Endothelial cell (in vitro differentiated cells): ENCODE measurements around the gene LRFN3. TPM values are rescaled to one million over a fixed set of nuclear protein-coding genes. Genes with fewer than 3 reads are reported as not detected.
"Not testable (repeated sequence)": the region's sequence is repeated elsewhere in the genome, so short reads cannot be mapped to it uniquely, and the experiment has no call there.

ENCODE experiments used
- DNase-seq: peaks from one replicate; pipeline ENCODE4 v3.0.0; 2021; ENCODE audit warnings: low spot score
- H3K27ac Mint-ChIP-seq: one replicate; pipeline ENCODE4 v1.8.0; 2021; ENCODE audit warnings: mixed read lengths, inconsistent platforms; ENCODE audit not compliant: unreplicated experiment
- H3K27me3 Mint-ChIP-seq: one replicate; pipeline ENCODE4 v1.8.0; 2021; ENCODE audit warnings: mild to moderate bottlenecking, moderate library complexity, mixed read lengths, inconsistent platforms; ENCODE audit not compliant: unreplicated experiment
- H3K36me3 Mint-ChIP-seq: one replicate; pipeline ENCODE4 v1.8.0; 2021; ENCODE audit warnings: mild to moderate bottlenecking, low read depth, mixed read lengths, inconsistent platforms; ENCODE audit not compliant: unreplicated experiment
- H3K4me1 Mint-ChIP-seq: one replicate; pipeline ENCODE4 v1.8.0; 2021; ENCODE audit warnings: mild to moderate bottlenecking, mixed read lengths, inconsistent platforms; ENCODE audit not compliant: unreplicated experiment
- H3K4me3 Mint-ChIP-seq: one replicate; pipeline ENCODE4 v1.8.0; 2021; ENCODE audit warnings: mild to moderate bottlenecking, mixed read lengths, inconsistent platforms; ENCODE audit not compliant: unreplicated experiment
- H3K9me3 Mint-ChIP-seq: one replicate; pipeline ENCODE4 v1.8.0; 2021; ENCODE audit warnings: mixed read lengths, inconsistent platforms; ENCODE audit not compliant: unreplicated experiment
- CTCF ChIP-seq: fragments of 200-600 bp; sonication (generic); IDR thresholded peaks from one replicate; pipeline ENCODE4 v1.5.0; 2021; ENCODE audit warnings: antibody characterized with exemption; ENCODE audit not compliant: unreplicated experiment
- total RNA-seq: library from RNA; stranded (reverse); fragmentation: NEBNext Ultra II Directional; extraction: Animal tissue kit (Norgen Biotek cat#: 25700); gene quantifications from one replicate; pipeline ENCODE4 v1.2.1, GENCODE V29; 2021; ENCODE audit not compliant: unreplicated experiment

The LRFN3 gene
- total RNA-seq, 1 donor from 2014 or later: 53.4 TPM

DNA sequence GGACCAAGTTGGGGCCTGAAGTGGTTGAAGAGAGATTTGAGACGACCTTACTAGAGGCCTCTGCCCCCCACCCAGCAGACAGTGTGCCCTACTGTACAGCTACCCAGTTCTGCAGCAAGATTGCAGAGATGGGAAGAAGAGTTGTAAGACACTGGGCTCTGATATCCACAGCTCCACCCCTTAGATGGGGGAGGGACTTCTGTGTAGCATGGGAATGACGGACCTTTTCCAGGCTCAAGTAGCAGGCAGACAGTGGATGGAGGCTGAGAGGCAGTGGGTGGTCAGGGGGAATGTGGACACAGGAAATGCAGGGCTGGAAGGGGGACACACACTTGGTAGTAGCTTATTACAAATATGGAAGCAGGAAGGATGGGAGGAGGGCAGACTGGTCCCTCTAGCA lies 13.0 kb downstream of the LRFN3 start:
- no peak for TF ChIP-seq CTCF
- Mint-ChIP-seq H3K27ac (no peak overlapping the region), H3K27me3 (peaks cover 21% of the 10 kb centered on the region), H3K4me1 (peaks cover 48% of the 10 kb centered on the region), H3K4me3 (no peak overlapping the region), H3K36me3 (peaks cover 18% of the 10 kb centered on the region), H3K9me3 (no peaks in the 10 kb centered on the region)
- DNase-seq: no peak

DNA sequence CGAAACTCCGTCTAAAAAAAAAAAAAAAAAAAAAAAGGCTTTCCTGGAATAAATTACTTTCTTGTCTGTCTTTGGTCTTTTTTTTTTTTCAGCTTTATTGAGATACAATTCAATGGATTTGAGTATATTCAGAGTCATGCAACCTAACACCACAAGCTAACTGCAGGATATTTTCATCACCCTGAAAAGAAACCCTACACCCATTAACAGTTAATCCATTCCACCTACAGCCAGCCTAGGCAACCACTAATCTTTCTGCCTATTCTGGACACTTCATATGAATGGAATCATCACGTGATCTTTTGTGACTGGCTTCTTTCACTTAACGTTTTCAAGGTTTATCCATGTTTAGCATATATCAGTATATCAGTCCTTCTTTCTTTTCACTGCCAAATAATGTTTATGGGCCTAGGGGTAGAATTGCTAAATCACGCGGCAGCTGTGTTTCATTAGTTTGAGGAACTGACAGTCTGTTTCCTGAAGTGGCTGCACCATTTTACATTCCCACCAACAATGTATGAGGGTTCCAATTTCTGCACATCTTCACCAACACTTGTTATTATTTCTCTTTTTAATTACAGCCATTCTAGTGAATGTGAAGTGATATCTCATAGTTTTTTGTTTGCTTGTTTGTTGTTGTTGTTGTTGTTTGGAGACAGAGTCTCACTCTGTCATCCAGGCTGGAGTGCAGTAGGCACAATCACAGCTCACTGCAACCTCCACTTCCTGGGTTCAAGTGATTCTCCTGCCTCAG lies 19.9 kb downstream of the LRFN3 start:
- DNase-seq: no peak
- Mint-ChIP-seq H3K4me3 (no peak overlapping the region), H3K27me3 (peaks cover 11% of the 10 kb centered on the region), H3K4me1 (peaks cover 24% of the 10 kb centered on the region), H3K27ac (no peak overlapping the region), H3K36me3 (no peaks in the 10 kb centered on the region), H3K9me3 (no peaks in the 10 kb centered on the region)
- no peak for TF ChIP-seq CTCF

DNA sequence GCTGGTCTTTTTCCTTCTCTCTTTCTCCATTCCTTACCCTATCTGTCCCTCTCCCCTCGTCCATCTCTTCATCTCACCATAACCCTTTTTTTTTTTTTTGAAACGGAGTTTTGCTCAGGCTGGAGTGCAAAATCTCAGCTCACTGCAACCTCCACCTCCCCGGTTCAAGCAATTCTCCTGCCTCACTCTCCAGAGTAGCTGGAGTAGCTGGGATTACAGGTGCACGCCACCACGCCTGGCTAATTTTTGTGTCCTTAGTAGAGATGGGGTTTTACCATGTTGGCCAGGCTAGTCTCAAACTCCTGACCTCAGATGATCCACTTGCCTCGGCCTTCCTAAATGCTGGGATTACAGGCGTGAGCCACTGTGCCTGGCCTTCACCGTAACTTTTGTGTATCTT lies 21.2 kb downstream of the LRFN3 start:
- not testable (repeated sequence) for H3K4me3 Mint-ChIP-seq, H3K36me3 Mint-ChIP-seq, H3K9me3 Mint-ChIP-seq, DNase-seq, H3K27ac Mint-ChIP-seq
- peaks cover 11% of the 10 kb centered on the region for H3K27me3 Mint-ChIP-seq
- H3K4me1 Mint-ChIP-seq: peaks cover 18% of the 10 kb centered on the region

- no peak for TF ChIP-seq CTCF
- peaks cover 9% of the 10 kb centered on the region for H3K27me3 Mint-ChIP-seq
- DNase-seq: no peak
Observed at GRCh38 chr19:35958660-35959039, 22.5 kb downstream of the LRFN3 start.

DNA sequence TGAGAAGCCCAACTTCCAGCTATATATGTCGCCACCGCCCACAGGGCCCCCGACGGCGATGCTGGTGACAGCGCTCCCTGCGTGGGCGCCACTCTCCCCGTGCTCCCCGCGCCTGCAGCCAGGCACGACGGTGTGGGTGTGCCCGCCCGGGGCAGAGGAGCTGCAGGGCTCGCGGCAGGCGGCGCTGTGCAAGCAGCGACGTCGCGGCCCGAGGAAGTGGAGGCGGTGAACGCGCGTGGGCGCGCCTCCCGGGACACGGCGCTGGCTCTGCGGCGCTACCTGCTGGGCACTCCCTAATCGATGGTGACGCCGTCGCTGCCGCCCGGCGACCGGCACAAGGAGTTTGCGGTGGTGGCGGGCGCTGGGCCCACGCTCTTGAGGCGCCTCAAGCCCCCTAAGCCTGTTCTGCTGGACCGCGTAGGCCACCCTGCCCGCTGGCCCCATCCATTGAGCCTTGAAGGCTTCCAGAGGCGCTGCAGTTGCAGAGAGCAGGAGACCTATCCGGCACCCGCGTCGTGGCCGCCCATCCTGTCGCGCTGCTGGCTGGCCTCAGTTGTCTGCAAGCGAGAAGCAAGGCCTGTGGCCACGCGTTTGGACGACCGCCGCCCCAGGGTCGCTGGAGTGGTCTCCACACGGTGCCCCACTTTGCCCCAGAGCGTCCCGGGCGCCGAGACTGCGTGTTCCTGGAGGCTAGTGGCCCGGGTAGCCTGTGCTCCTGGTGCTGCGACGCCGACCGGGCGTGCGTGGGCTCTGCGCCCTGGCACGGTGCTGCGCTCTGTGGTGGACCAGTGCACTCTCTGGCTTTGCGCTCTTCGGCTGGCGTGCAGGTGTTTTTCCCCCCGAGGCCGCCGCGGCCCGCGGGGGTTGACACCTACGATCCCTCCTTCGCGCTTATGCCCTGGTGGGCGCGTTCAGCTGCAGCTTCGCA lies 23.1 kb downstream of the LRFN3 start:
- H3K4me1 Mint-ChIP-seq: peaks cover 3% of the 10 kb centered on the region
- no peaks in the 10 kb centered on the region for H3K9me3 Mint-ChIP-seq
- DNase-seq: peak; percentile 35
- TF ChIP-seq CTCF: no peak
- no peaks in the 10 kb centered on the region for H3K36me3 Mint-ChIP-seq
- H3K27me3 Mint-ChIP-seq: peaks cover 6% of the 10 kb centered on the region
- H3K27ac Mint-ChIP-seq: no peak overlapping the region
- no peak overlapping the region for H3K4me3 Mint-ChIP-seq

More at GRCh38 chr19:35958660-35959039, 22.5 kb downstream of the LRFN3 start:
- Mint-ChIP-seq H3K27ac (no peak overlapping the region), H3K4me3 (no peak overlapping the region), H3K36me3 (no peaks in the 10 kb centered on the region), H3K9me3 (no peaks in the 10 kb centered on the region), H3K4me1 (peaks cover 9% of the 10 kb centered on the region)
